ENCODE measurements around the gene WBP4. TPM values are rescaled to one million over a fixed set of nuclear protein-coding genes. Genes with fewer than 3 reads are reported as not detected.

Gene WBP4
- total and polyA plus RNA-seq, 9 of the 15 experiments (the other 6 are each of a cell fraction or from before 2014, with no cell fraction given): 5.5 to 12.2 (median 7.9) TPM

- Histone ChIP-seq H3K4me3 (peak within 1 kb of the TSS; percentile 54), H3K36me3 (ENCODE audit: control insufficient read depth, insufficient read depth, low read length) (peaks cover 6% of the 10 kb centered on the region; the same call in 1 of the 3 replicates), H3K79me2 (ENCODE audit: control insufficient read depth, insufficient read depth, low read length) (peaks cover 50% of the 10 kb centered on the region), H3K4me1 (replicated peaks in 1 of 2; ENCODE audit: control insufficient read depth in 2 of 2, insufficient read depth in 2 of 2, low read length in 2 of 2) (peaks cover 11 to 12% of the 10 kb centered on the region in 2 experiments; a peak in 4 of 5 replicates), H4K20me1 (replicated peaks; ENCODE audit: control insufficient read depth, insufficient read depth, low read length) (no peaks in the 10 kb centered on the region), H3K9me1 (ENCODE audit: control insufficient read depth, insufficient read depth, low read length) (no peaks in the 10 kb centered on the region), H2AFZ (ENCODE audit: low read depth, low read length) (peak within 1 kb of the TSS; percentile 87), H3K27me3 (ENCODE audit: control insufficient read depth in 2 of 2, insufficient read depth in 2 of 2, low read length in 2 of 2) (no peaks in the 10 kb centered on the region), H3K9me3 (replicated peaks; ENCODE audit: control insufficient read depth, insufficient read depth, low read depth, low read length) (no peaks in the 10 kb centered on the region; the same call in 1 of the 2 replicates), H3K4me2 (ENCODE audit: insufficient read depth, low read length) (peak within 1 kb of the TSS; percentile 68), H3K27ac (ENCODE audit: extremely low read depth, low read depth, low read length) (peak within 1 kb of the TSS; percentile 84), H3K9ac (ENCODE audit: insufficient read depth in 1 of 2, low read depth in 2 of 2, low read length in 2 of 2) (peak within 1 kb of the TSS; percentile 85 to 93)
- peak; percentile 97 for FAIRE-seq
- WGBS (ENCODE audit: insufficient coverage, low coverage, missing lambda C conversion rate): under 1% methylated on average over 43 of the region's 45 CpGs
- ChIA-PET POLR2A (interaction anchor here (0.7 kb wide), 1 partner anchor 34 kb away, joined by 3 read pairs; no protein-coding TSS in a partner anchor), CTCF (ENCODE audit: low intra/inter-chr PET ratio) (no interaction called here)
- in situ Hi-C loops (cut with MboI) (loop anchor here (5.0 kb wide), 1 partner anchor 60 kb away; the partner anchor contains the start of gene KBTBD7), intact Hi-C loops (cut with micrococcal nuclease) (loop anchor here (1.0 to 5.0 kb wide), 3 partner anchors 55 to 70 kb away; partner anchors contain the start of genes KBTBD7 and WBP4)
- ATAC-seq: peak; percentile 88
- peak; percentile 76 to 97 (median 80) for DNase-seq (ENCODE audit: extremely low read depth in 1 of 4, low spot score in 3 of 4)
- no TSS peak for BruUV-seq (replicated peaks)
- TF ChIP-seq ATF1 (CRISPR knock-in tag; IDR thresholded peaks at IDR 0.05): peak; percentile 35; the same call in 1 of the 2 replicates
- peak; percentile 95 for TF ChIP-seq ATF1 (tag; IDR thresholded peaks at IDR 0.05)
- TF ChIP-seq HINFP (tag; conservative IDR thresholded peaks at IDR 0.05; ENCODE audit: low read depth): no peak
- no peak for TF ChIP-seq ETV5 (CRISPR knock-in tag; IDR thresholded peaks at IDR 0.05; ENCODE audit: low read depth)
- peak; percentile 82 for TF ChIP-seq JUN (IDR thresholded peaks at IDR 0.05; ENCODE audit: borderline replicate concordance, low read depth, low read length)
- no peak for TF ChIP-seq JUN (CRISPR knock-in tag; IDR thresholded peaks at IDR 0.05; ENCODE audit: borderline replicate concordance)
- TF ChIP-seq BRD4 (IDR thresholded peaks at IDR 0.05): no peak
- peak; percentile 52; the same call in 1 of the 2 replicates for TF ChIP-seq SP1 (CRISPR knock-in tag; IDR thresholded peaks at IDR 0.05)
- TF ChIP-seq NFE2 (IDR thresholded peaks at IDR 0.05; ENCODE audit: low read depth): peak; percentile 73
- no peak for TF ChIP-seq ZNF830 (CRISPR knock-in tag; IDR thresholded peaks at IDR 0.05)
- peak; percentile 79 for TF ChIP-seq POLR2G (IDR thresholded peaks at IDR 0.05; ENCODE audit: low read depth, low read length)
- no peak for TF ChIP-seq HOXB6 (CRISPR knock-in tag; IDR thresholded peaks at IDR 0.05; ENCODE audit: borderline replicate concordance)
- peak; percentile 37 for TF ChIP-seq CBFA2T3 (IDR thresholded peaks at IDR 0.05)
- peak; percentile 68 for TF ChIP-seq DIDO1 (tag; IDR thresholded peaks at IDR 0.05; ENCODE audit: low read depth)
- TF ChIP-seq MTA1 (IDR thresholded peaks at IDR 0.05; ENCODE audit: borderline replicate concordance): peak; percentile 96
- peak; percentile 92 for TF ChIP-seq ZNF766 (CRISPR knock-in tag; conservative IDR thresholded peaks at IDR 0.05)
- no peak for TF ChIP-seq ZNF253 (CRISPR knock-in tag; conservative IDR thresholded peaks at IDR 0.05)
- peak; percentile 67 for TF ChIP-seq TAF1 (IDR thresholded peaks at IDR 0.05; ENCODE audit: control insufficient read depth, extremely low read depth, insufficient read depth, low read length, severe bottlenecking)
- TF ChIP-seq, protein P1, sequence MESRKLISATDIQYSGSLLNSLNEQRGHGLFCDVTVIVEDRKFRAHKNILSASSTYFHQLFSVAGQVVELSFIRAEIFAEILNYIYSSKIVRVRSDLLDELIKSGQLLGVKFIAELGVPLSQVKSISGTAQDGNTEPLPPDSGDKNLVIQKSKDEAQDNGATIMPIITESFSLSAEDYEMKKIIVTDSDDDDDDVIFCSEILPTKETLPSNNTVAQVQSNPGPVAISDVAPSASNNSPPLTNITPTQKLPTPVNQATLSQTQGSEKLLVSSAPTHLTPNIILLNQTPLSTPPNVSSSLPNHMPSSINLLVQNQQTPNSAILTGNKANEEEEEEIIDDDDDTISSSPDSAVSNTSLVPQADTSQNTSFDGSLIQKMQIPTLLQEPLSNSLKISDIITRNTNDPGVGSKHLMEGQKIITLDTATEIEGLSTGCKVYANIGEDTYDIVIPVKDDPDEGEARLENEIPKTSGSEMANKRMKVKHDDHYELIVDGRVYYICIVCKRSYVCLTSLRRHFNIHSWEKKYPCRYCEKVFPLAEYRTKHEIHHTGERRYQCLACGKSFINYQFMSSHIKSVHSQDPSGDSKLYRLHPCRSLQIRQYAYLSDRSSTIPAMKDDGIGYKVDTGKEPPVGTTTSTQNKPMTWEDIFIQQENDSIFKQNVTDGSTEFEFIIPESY (CRISPR knock-in tag; IDR thresholded peaks at IDR 0.05): 0 out of 2 replicates have a peak, but pooled peaks have one; percentile 9
- no peak for TF ChIP-seq ERF (CRISPR knock-in tag; IDR thresholded peaks at IDR 0.05)
These were observed 71.3 kb downstream of the WBP4 start, which contains the start of gene KBTBD6 for GRCh38 chr13:41132512-41133152. TSS of gene KBTBD6 (minus strand) at chr13:41132802. CDS start at chr13:41132511, 291 bp downstream.

Data from K562 (cell line).